Stromal cell of bone marrow (primary cell): ENCODE data around the gene RNF217.
A peak's percentile ranks its signal among the peaks of the same experiment; 100 is the strongest.
"Not testable (repeated sequence)": the region's sequence is repeated elsewhere in the genome, so short reads cannot be mapped to it uniquely, and the experiment has no call there.

Source experiments
- DNase-seq: peaks from one replicate; pipeline ENCODE4 v3.0.0-alpha.2; 2012; ENCODE audit warnings: low read depth

Gene RNF217

DNA sequence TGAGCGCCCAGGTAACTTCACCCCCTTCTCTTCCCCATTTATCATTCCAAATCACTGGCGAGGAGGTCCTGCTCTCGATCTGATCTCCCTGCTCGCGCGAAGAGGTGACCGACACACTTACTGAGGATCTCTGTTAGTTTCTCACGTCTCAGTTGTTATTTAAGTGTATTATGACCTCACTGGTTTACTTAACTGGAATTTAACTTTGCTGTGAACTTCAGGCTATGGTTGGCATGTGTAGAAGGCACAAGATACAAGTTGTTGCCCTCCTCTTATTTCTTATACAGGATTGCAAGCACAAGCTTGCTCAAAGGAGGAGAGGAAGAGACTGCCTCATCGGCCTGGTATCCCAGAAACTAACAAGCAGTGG, 1.2 kb downstream of the RNF217 start:
- no peak for DNase-seq

DNA sequence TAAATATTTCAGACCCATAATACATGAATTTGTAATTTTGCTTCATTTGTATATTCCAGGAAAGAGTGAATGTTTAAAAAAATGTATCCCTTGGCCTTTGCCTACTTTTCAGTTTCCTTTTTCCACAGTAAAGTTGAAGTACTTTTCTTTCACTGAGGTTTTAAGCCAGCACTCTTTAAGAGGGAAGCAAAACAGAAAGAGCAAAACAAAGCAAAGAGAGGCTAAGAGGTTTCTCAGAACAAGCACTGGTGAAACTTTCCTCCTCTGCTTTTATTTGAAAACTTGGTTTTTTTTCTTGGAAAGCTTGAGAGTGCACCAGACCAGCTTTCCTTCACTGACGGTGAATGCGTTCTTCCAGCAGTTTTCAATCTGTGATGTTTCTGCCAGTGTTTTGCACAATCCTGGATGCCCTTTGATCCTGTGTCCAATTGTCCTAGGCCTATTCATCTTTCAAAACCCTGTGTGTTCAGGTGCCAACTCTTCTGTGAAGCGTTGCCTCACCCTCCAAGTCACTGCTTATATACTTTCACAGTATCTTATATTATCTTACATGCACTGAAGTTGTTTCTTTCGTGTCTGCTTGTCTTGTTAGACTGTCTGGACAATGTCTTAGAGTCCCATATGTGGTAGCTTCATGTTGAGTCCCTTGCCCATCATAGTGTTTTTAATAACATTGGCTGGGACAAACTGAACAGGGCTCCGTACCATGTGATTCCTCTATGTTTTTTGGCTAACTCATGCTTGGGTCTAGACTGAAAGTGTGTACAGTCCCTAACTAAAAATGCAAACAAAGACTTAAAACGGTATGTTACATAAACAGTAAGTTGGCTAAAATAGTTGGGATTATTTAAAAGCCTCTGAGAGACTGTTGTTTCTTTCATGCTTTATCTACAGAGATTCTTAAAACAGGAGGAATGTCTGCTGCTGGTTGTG, 1.9 kb downstream of the RNF217 start:
- DNase-seq, result no peak

DNA sequence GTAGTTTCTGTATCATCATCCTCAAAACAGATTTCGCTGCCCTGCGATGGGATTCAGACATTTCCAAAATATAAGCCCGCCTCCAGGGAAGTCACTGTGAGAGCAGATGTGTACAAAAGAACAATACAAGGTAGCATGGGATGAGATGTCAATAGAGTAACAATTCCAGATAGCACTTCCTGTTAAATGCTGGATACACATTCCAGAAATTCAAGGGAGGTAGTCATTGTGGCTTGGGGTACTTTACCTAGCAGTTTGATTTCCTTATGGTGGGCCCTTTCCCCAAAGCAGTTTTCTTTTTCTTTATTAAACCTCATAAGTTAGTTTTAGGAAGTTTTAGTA, 2.5 kb downstream of the RNF217 start:
- DNase-seq, result no peak

DNA sequence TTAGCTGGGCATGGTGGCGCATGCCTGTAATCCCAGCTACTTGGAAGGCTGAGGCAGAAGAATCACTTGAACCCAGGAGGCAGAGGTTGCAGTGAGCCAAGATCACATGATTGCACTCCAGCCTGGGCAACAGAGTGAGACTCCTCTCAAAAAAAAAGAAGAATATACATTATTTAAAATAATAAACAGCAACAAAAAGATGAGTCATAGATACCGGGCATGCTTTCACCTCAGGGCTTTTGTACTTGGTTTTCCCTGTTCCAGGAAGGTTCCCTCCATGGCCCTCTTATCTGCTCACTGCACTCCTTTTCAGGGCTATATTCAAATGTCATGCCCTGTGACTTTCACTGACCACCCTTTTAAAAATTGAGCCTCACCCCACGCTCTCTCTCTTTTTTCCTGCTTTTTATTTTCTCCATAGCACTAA, 3.2 kb downstream of the RNF217 start:
- DNase-seq, result not testable (repeated sequence)

DNA sequence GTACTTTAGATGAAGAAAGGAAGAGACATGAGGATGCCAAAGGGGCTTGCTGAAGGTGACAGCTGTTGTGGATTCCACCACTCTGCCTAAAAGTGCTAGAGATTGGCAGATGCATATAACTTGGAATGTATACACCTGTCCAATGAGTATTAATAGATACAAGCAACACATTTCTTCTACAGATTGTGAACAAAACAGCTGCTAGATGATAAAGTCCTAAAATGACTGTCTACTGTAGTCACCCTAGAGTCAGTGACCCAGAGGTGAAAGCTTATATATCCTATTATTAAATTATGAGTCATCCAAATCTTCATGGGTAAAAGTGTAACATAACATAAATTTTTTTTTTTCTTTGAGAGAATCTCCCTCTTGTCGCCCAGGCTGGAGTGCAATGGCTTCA, 5.2 kb downstream of the RNF217 start:
- no peak for DNase-seq

DNA sequence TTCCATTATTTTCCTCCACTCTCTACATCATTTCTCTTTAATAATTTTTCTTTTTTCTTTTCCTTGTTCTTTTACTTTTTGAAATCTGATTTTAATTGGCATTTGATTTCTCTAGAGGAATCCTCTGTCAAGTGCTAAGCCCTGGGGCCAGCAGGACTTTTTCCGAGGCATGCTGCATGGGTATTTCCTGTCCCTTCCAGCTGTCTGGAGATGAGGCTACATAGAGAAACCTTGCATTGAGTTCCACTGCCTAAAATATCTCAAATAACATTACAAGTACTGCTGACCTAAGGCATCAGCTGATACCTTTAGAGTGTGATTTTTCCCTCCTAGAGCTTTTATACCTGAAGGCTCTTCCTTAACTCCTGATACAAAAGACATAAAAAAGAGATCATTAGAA, 6.2 kb downstream of the RNF217 start:
- no peak for DNase-seq

DNA sequence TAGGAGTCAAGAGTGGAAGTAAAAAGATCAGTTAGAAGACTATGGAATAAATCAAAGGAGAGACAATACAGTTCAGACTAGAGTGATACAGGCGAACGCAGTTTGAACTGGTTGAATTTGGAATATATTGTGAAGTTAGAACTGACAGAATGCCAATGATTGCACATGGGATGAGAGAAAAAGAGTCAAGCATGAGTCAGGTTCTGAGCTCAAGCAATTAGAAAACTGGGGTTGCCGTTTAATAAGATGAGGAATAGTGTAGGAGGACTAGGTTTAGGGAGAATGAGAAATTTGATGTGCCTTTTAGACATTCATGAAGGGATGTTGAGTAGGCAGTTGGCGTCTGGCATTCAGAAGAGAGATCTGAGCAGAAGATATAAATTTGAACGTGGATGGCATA, 8.0 kb downstream of the RNF217 start:
- peak; percentile 50 for DNase-seq

DNA sequence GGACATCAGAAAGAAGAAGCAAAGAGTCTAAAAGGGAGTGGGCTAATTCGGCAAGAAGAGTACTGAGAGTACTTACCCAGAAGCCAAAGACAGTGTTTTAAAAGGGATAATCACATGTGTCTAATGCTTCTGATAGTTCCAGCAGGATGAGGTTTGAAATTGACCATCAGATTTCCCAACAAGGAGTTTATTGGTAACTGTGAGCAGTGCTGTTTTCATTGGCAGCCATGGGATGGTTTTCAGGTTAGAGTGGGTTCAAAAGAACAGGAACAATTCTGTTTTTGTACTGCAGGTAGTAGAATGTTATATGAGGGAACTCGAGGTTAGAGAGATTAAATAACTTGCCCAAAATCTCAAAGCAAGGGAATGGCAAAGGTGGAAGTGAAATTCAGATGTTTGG, 8.5 kb downstream of the RNF217 start:
- no peak for DNase-seq

DNA sequence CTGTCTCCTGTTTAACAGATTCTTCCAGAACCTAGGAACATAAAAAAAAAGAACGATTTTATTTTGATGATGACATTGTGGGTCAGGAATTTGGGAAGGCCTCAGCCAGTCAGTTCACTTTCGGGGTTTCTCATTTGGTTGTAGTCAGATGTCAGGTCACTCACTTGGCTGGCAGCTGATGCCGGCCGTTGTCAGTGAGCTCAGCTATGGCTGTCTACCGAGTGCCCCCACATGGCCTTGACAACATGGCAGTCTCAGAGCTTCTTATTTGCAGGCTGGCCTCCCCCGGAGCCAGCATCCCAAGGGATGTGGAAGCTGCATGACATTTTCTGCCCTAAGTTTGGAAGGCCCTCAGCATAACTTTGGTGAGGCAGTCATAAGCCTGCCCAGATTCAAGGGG, 11.5 kb downstream of the RNF217 start:
- no peak for DNase-seq

DNA sequence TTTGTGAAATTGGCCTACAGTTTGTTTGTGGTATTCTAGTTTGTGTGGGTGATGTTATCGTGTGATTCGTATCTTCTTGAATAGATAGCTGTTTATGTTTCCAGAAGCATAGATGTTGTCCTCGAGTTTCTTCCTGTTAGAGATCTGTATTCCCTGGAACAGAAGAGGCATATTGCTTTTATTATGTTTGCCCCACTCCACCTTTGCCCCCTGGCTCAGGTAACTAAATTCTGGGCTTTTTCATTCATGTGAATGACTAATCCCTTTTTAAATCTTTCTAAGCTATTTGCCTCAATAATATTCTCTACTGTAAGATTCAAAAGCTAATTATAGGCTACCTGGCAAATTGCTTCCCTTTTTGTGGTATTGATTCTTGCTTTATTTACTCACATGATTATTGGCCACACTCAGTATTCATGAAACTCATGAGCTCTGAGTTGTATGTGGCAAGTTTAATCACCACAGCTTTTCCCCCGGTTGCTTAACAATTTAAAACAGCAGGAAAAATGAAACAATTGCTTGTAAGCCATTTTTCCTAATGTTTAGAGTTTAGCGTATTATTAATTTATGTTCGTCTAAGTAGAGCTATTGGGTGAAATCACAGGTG, 12.6 kb downstream of the RNF217 start:
- DNase-seq, result no peak

DNA sequence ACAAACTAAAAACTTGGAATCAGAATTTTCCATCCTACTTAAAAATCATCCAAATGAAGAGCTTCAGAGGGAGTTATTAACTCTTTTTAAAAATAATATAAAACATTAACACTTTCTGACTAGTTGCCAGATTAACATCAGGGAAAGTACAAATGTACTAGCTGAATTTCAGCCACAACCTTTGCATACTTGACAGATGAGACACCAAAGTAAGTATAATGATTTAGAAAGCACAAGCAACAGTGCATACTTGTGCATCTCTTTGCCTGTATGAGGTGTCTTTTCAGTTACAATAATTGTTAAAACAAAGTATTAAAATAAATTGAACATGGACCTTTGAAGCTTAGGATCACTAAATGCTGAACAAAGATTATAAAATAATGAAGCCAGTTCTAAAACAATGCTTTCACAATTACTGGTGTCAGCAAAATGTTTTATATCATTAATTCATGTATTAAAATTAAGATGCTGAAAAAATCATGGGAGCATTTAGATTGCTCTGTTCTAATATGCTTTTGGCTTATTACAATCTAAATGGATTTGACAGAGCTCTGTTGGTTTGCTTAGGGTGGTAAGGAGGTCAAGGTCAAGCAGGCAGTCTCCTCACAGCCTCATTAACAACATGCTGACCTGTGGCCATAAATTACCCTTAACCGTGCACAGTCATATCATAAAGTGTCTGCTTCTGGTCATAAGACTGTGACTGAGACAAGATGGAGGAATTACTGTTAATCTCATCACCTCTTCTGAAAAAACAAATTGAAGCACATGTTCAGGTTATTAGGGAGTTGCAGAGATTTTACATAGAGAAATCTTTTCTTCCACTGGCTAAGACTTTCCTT, 15.1 kb downstream of the RNF217 start:
- no peak for DNase-seq

DNA sequence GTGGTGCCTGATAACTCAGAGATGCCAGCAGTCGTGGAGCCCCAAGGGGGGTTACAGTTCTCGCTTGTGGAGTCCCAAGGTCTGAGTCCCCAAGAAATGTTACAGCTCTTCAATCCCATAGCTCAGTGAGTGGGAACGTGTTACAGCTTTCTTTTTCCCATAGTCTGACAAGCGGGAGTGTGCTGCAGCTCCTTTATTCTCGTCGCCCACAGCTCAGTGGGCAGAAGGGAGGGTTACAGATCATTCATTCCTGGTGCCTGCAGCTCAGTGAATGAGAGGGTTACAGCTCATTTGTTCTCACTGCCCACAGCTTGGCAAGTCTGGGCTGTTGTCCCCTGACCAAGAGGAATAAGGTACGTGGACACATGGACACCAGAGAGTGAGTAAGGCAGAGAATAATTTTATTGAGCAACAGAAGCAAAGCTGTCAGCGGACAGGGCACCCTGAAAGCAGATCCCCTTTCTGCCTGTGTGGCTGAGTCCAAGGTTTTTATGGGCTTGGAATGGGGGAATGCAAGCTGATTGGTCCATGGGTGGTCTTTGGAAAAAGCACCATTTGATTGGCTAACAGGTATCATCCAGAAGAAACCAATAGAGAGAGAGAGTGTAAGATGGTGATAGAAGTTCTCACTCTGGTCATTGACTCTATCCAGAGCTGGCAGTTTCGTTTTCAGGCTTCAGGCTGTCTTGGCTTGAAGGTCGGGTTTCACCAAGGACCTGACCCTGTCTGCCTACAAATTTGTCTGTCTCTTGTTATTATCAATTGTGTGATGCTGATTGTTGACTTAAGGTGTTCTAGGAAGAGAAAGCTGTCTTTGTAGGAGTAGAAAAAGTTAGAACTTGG, 16.4 kb downstream of the RNF217 start:
- no peak for DNase-seq

DNA sequence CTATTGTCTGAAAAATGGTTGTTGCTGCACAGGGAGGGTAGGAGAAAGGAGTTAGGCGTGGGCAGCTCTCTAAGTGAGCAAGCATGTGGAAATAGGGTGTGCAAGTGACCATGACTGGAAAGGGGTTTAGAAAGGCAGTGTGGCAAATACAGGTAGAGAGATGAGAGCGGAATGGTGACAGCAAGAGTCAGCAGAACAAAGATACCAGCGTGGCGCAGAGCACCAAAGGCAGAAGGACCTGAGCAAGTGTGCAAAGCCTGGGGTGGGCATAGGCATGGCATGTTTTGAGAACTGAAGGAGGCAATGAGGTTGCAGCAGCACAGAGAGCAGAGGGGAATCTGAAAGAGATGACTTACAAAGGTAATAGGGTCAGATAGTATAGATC, 17.0 kb downstream of the RNF217 start:
- DNase-seq, result no peak

DNA sequence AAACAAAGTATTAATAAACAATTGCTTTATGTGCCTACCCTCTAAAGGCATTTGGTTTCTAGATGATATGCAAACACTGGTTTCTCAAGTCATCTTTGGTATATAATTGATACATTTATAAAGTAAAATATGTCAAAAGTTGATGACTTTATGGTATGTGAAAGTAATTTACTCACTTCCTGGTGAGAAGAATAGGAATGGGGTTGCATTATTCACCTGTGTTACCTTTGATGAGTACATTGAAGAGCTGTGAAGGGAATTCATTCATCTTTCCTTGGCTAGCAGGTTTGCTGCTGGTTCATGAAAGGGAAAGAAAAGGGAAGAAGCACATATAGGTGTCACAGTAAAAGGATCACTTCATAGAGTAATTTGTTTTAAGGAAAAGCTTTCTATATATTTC, 20.4 kb downstream of the RNF217 start:
- DNase-seq, result no peak

DNA sequence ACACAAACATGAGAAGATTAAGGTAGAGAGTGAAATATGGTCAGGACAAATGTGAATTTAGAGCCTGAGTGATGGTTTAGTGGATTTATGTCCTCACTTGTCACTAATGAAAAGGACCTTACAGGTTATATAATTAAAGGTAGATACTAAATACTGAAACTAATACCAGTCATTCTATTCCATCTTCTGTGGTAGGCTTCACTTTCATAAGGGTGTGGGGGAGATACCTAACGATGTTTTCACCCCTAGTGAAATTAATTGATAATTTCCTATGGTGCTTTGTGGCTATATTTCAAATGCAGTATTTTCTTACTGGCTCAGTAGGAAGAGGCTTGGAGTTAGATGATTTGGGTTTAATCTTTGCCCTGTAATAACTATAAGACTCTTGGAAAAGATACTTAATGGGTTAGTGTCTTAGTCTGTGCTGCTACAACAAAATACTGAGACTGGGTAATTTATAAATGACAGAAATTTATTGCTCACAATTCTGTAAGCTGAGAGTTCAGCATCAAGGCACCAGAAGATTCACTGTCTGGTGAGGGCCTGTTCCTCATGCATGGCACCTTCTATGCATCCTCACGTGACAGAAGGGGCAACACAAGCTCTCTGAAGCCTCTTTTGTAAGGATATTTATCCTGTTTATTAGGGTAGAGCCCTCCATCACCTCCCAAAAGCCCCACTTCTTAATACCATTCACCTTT, 21.3 kb downstream of the RNF217 start:
- DNase-seq, result no peak

DNA sequence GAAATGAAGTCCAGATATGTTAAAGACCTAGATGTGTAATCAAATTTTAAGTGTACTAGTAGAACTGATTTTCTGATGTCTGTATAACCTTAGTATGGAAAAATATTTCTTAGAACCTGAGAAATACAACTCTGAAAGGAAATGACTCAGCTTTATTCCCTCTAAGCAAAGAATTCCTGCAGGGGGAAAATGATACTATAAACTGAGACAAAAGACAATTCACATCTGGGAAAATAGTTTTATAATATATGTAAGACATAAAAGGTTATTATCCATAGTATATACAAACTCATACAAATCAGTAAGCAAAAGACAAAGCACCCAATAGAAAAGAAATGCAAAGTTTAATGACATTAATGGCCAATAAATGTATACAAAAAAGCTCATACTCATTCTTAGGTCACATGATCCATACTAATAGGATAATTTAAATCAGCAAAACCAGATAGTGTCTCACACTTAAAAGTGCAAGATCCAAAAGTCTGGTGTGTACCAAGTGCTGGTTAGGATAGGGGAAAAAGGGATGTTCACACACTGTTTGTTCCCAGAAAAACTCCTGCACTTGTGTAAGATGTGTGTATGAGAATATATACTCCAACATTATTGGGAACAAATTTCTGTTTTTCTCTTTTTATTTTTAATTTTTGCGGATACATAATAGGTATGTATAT, 22.6 kb downstream of the RNF217 start:
- no peak for DNase-seq

DNA sequence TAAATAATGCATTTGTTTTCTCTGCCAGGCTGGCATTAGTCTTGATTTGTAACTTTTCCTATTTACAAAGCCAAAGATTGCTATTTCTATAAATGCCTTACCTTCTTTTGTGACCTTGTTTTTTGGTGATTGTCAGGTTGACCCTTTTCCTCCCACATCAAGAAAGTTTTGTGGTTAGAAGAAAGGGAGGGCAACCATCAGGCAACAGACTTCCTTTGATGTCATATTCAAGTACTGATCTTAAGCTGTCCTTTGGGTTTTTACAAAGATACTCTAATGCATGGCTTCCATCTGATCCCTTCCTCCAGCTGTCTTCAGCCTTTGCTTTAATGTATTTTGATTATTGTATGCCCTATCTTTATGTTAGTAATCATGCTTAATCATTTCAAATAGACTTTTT, 23.9 kb downstream of the RNF217 start:
- no peak for DNase-seq

DNA sequence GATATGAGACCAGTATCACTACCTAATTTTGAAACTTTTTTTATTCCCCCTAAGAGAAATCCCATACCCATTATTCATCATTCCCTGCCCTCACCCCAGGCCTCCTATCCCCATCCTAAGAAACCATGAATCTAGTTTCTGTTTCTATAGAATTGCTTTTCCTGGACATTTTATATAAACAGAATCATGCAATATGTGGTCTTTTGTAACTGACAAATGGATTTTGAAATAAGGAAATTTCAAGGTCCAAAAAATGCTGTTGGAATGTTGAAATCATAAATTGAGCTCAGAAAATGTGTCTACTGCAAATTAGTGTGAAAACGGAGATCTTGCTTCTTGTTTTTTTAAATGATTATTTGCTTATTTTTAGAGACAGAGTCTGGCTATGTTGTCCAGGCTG, 25.1 kb downstream of the RNF217 start:
- no peak for DNase-seq

DNA sequence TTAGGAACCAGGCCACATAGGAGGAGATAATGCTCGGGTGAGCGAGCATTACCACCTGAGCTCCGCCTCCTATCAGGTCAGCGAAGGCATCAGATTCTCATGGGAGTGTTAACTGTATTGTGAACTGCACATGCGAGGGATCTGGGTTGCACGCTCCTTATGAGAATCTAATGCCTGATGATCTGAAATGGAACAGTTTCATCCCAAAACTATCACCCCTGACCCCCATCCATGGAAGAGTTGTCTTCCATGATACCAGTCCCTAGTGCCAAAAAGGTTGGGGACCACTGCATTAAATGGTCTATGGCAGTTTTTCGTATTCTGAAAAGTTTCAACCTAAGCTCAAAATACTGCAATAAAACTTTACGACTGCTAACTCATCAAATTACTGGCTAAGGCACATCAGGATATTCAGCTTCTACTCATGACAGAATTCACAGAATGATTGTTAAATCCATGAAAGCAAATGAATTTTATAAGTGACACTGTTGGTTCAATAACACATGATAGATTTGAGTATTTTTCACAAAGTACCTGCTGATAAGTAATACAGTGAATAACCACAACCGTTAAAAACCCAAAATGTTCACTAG, 25.9 kb downstream of the RNF217 start:
- no peak for DNase-seq
